Endothelial cell of umbilical vein (primary cell): ENCODE measurements around the gene GRM2. TPM values are rescaled to one million over a fixed set of nuclear protein-coding genes. Genes with fewer than 3 reads are reported as not detected.
A peak's percentile ranks its signal among the peaks of the same experiment; 100 is the strongest.

Experiments
- BruUV-seq: library from RNA; stranded (reverse); fragments of 400-500 nt; replicated peaks from 2 replicates; lab custom pipeline; 2021; lab: Mats Ljungman, UMichigan
- CTCF ChIA-PET: fragments of 300-600, 350-600 bp; sonication (Branson Sonifier 250); formaldehyde crosslinking; loops from one replicate; lab custom pipeline; 2021; ENCODE audit warnings: antibody characterized with exemption, inconsistent platforms; lab: Charles Lee
- POLR2A ChIA-PET: fragments of 300-600, 350-600 bp; sonication (Branson Sonifier 250); formaldehyde crosslinking; loops from one replicate; lab custom pipeline; 2021; ENCODE audit warnings: antibody characterized with exemption, inconsistent platforms; lab: Charles Lee
- DNase-seq: peaks from one replicate; pipeline ENCODE4 v3.0.0-alpha.2; 2011; ENCODE audit warnings: low read depth, low spot score
- FAIRE-seq: peaks from 2 replicates; lab custom pipeline; 2011; peaks lifted over from hg19 to GRCh38; lab: Jason Lieb, UNC
- H2AFZ ChIP-seq: 2 replicates; pipeline ENCODE4 v1.6.0; 2012; ENCODE audit warnings: low read depth, low read length, control low read depth, inconsistent platforms
- H3K27ac ChIP-seq: 2 replicates; pipeline ENCODE4 v1.5.1; 2011; ENCODE audit warnings: low read depth, mild to moderate bottlenecking, control low read depth, low read length, moderate library complexity; ENCODE audit not compliant: insufficient read depth
- H3K27me3 ChIP-seq, 2 experiments: 2 replicates each; pipeline versions ENCODE4 v1.6.0 to v1.6.1; 2011; ENCODE audit warnings: low read length in 2 of 2, mixed read lengths in 1 of 2; ENCODE audit not compliant: control insufficient read depth in 2 of 2, insufficient read depth in 2 of 2
- H3K36me3 ChIP-seq, 2 experiments: 2 replicates in 1 of 2; 3 replicates in 1 of 2; pipeline ENCODE4 v1.5.1; 2011; ENCODE audit warnings: low read length in 2 of 2, mild to moderate bottlenecking in 1 of 2, moderate library complexity in 1 of 2; ENCODE audit not compliant: control insufficient read depth in 2 of 2, insufficient read depth in 2 of 2; ENCODE audit errors: extremely low read depth in 1 of 2
- H3K4me1 ChIP-seq: 3 replicates; pipeline ENCODE4 v1.5.1; 2011; ENCODE audit warnings: mild to moderate bottlenecking, low read length; ENCODE audit not compliant: control insufficient read depth, insufficient read depth; ENCODE audit errors: extremely low read depth
- H3K4me2 ChIP-seq: 2 replicates; pipeline ENCODE4 v1.6.1; 2011; ENCODE audit warnings: low read length, control low read depth, mixed read lengths; ENCODE audit not compliant: insufficient read depth
- H3K4me3 ChIP-seq, 3 experiments: fragments of 200-600 bp in 1 of 3; sonication (generic), shearing (Covaris generic) in 1 of 3; replicated peaks in 1 of 3; 2 replicates each; pipeline ENCODE4 v1.5.1; 2011 to 2016; ENCODE audit warnings: control low read depth in 3 of 3, low read length in 3 of 3, mild to moderate bottlenecking in 2 of 3, inconsistent platforms in 1 of 3, low read depth in 1 of 3, moderate library complexity in 1 of 3; ENCODE audit not compliant: insufficient read depth in 1 of 3
- H3K79me2 ChIP-seq: 2 replicates; pipeline ENCODE4 v1.6.0; 2012; ENCODE audit warnings: low read length, inconsistent platforms; ENCODE audit not compliant: control insufficient read depth, insufficient read depth
- H3K9ac ChIP-seq: replicated peaks from 2 replicates; pipeline ENCODE3; 2011; ENCODE audit warnings: low read length, control low read depth; ENCODE audit not compliant: insufficient read depth; ENCODE audit errors: extremely low read depth
- H3K9me1 ChIP-seq: replicated peaks from 3 replicates; pipeline ENCODE4 v1.6.0; 2011; ENCODE audit warnings: mild to moderate bottlenecking, low read length; ENCODE audit not compliant: control insufficient read depth, insufficient read depth; ENCODE audit errors: extremely low read depth
- H3K9me3 ChIP-seq: replicated peaks from 2 replicates; pipeline ENCODE4 v1.5.1; 2012; ENCODE audit warnings: low read length, inconsistent platforms; ENCODE audit not compliant: control insufficient read depth, insufficient read depth
- H4K20me1 ChIP-seq: replicated peaks from 2 replicates; pipeline ENCODE3; 2011; ENCODE audit warnings: mild to moderate bottlenecking, low read length; ENCODE audit not compliant: control insufficient read depth, insufficient read depth; ENCODE audit errors: extremely low read depth
- CTCF ChIP-seq, 2 donors: IDR thresholded peaks; 1 replicate in 1 of 2; 2 replicates in 1 of 2; pipeline ENCODE4 v1.5.1; 2011; ENCODE audit warnings: low read length in 2 of 2, mild to moderate bottlenecking in 2 of 2, moderate library complexity in 2 of 2, control low read depth in 1 of 2, inconsistent platforms in 1 of 2, low read depth in 1 of 2; ENCODE audit not compliant: insufficient read depth in 1 of 2; ENCODE audit errors: extremely low read depth in 1 of 2
- EZH2 ChIP-seq: IDR thresholded peaks from 2 replicates; pipeline ENCODE4 v1.6.1; 2012; ENCODE audit warnings: borderline replicate concordance, low read depth, mild to moderate bottlenecking, moderate library complexity, low read length, inconsistent platforms; ENCODE audit not compliant: severe bottlenecking
- FOS ChIP-seq: IDR thresholded peaks from 2 replicates; pipeline ENCODE4 v1.6.1; 2011; ENCODE audit warnings: mild to moderate bottlenecking, low read length, moderate library complexity, borderline replicate concordance; ENCODE audit not compliant: insufficient read depth
- GATA2 ChIP-seq: IDR thresholded peaks from 2 replicates; pipeline ENCODE4 v1.7.0; 2011; ENCODE audit warnings: low read depth, mild to moderate bottlenecking, moderate library complexity, mixed read lengths, low read length; ENCODE audit not compliant: insufficient read length, insufficient read depth
- JUN ChIP-seq: IDR thresholded peaks from 2 replicates; pipeline ENCODE4 v1.6.1; 2011; ENCODE audit warnings: borderline replicate concordance, low read depth; ENCODE audit not compliant: insufficient read length, insufficient read depth
- MYC ChIP-seq: IDR thresholded peaks from one replicate; pipeline ENCODE4 v1.6.1; 2011; ENCODE audit warnings: mild to moderate bottlenecking, low read depth, low read length
- POLR2A ChIP-seq: IDR thresholded peaks from 2 replicates; pipeline ENCODE4 v1.6.1; 2012; ENCODE audit warnings: low read depth, mild to moderate bottlenecking, control low read depth, low read length
- POLR2AphosphoS5 ChIP-seq: IDR thresholded peaks from 2 replicates; pipeline ENCODE4 v1.6.1; 2012; ENCODE audit warnings: low read depth, mild to moderate bottlenecking, control low read depth, low read length, moderate library complexity; ENCODE audit not compliant: insufficient read depth
- dilution Hi-C: fragments of 300-500 bp; cut with MboI; formaldehyde crosslinking; loops from one replicate; pipeline ENCODE4 v1.15.0; 2019; ENCODE audit warnings: low sequenced_read_pairs; ENCODE audit not compliant: extremely low pct_ligation_motif_present
- intact Hi-C: fragments of 100-400 bp; cut with micrococcal nuclease; formaldehyde crosslinking; loops from one replicate; pipeline ENCODE4 v1.10.0; 2022
- polyA plus RNA-seq, 4 experiments: library from polyadenylated mRNA; depleted of rRNA in 3 of 4; stranded (reverse) in 3 of 4; unstranded in 1 of 4; fragments of >200 nt; gene quantifications; 2 replicates each; pipeline versions ENCODE4 v1.2.1 to v1.2.3, GENCODE V29; 2011 to 2012; ENCODE audit warnings: missing spikeins in 1 of 4
- total RNA-seq: library from RNA; stranded (reverse); gene quantifications from 2 replicates; pipeline ENCODE4 v1.2.3, GENCODE V29; 2021

The GRM2 gene
- total and polyA plus RNA-seq, 2 donors (not counting 3 experiments of a cell fraction or from before 2014, with no cell fraction given): 0.10 to 0.51 TPM

- intact Hi-C loops (no loop called here), dilution Hi-C loops (no loop called here)
- Histone ChIP-seq H3K4me1 (peaks cover 3% of the 10 kb centered on the region), H3K27ac (no peak overlapping the region), H3K36me3 (no peaks in the 10 kb centered on the region), H3K9me1 (no peaks in the 10 kb centered on the region), H4K20me1 (no peaks in the 10 kb centered on the region), H3K4me3 (no peak overlapping the region), H3K79me2 (no peaks in the 10 kb centered on the region), H2AFZ (no peak overlapping the region), H3K4me2 (no peak overlapping the region), H3K9me3 (no peaks in the 10 kb centered on the region), H3K9ac (no peak overlapping the region), H3K27me3 (peaks cover 2 to 10% of the 10 kb centered on the region in 2 experiments)
- CTCF ChIA-PET: interaction anchor here (0.9 to 2.2 kb wide), 7 partner anchors 9 to 283 kb away, joined by 3 to 8 read pairs (median 3); no protein-coding TSS in a partner anchor
- TF ChIP-seq POLR2A (no peak), JUN (no peak), EZH2 (no peak), CTCF (IDR thresholded peaks at IDR 0.05; ENCODE audit: extremely low read depth in 1 of 2, insufficient read depth in 1 of 2, low read depth in 1 of 2, low read length in 2 of 2) (peak in 1 of 2 donors; percentile 3), GATA2 (no peak), MYC (no peak), POLR2AphosphoS5 (no peak), FOS (no peak)
- POLR2A ChIA-PET: no interaction called here
- BruUV-seq: no TSS peak
- no peak for DNase-seq
- FAIRE-seq: no peak
These were observed 3.9 kb downstream of the GRM2 start for GRCh38 chr3:51710631-51711351.
